Kidney (tissue), 14 donors: ENCODE measurements around the gene RMI2. TPM values are rescaled to one million over a fixed set of nuclear protein-coding genes. Genes with fewer than 3 reads are reported as not detected.

Experiments used
- DNase-seq, 5 donors: peaks; one replicate each; pipeline ENCODE4 v3.0.0-alpha.2; 2013 to 2020
- FAIRE-seq: peaks from 2 replicates; lab custom pipeline; 2012; peaks lifted over from hg19 to GRCh38; lab: Jason Lieb, UNC
- H3K27ac ChIP-seq, 2 donors: one replicate each; pipeline ENCODE4 v1.7.0; 2013; ENCODE audit warnings: low read depth in 2 of 2, low read length in 2 of 2, inconsistent platforms in 1 of 2
- H3K27me3 ChIP-seq: one replicate; pipeline ENCODE4 v1.7.1; 2013; ENCODE audit warnings: low read length, inconsistent platforms; ENCODE audit not compliant: control insufficient read depth, insufficient read depth
- H3K36me3 ChIP-seq, 3 donors: one replicate each; pipeline versions ENCODE4 v1.7.0 to v1.7.1; 2013; ENCODE audit warnings: low read length in 3 of 3, control low read depth in 1 of 3, inconsistent platforms in 1 of 3; ENCODE audit not compliant: insufficient read depth in 3 of 3, control insufficient read depth in 2 of 3
- H3K4me1 ChIP-seq, 3 donors: one replicate each; pipeline versions ENCODE4 v1.7.0 to v1.7.1; 2013; ENCODE audit warnings: low read length in 3 of 3, inconsistent platforms in 1 of 3, low read depth in 1 of 3; ENCODE audit not compliant: control insufficient read depth in 2 of 3, insufficient read depth in 2 of 3
- H3K4me3 ChIP-seq, 3 donors: one replicate each; pipeline versions ENCODE4 v1.7.0 to v1.8.1; 2013; ENCODE audit warnings: low read length in 3 of 3, control low read depth in 1 of 3, inconsistent platforms in 1 of 3
- H3K9ac ChIP-seq, 3 donors: one replicate each; pipeline versions ENCODE4 v1.7.0 to v1.7.1; 2013; ENCODE audit warnings: low read length in 3 of 3, control low read depth in 1 of 3, inconsistent platforms in 1 of 3
- H3K9me3 ChIP-seq, 3 donors: one replicate each; pipeline versions ENCODE4 v1.7.0 to v1.7.1; 2013; ENCODE audit warnings: low read length in 3 of 3, control low read depth in 1 of 3, inconsistent platforms in 1 of 3; ENCODE audit not compliant: control insufficient read depth in 2 of 3, insufficient read depth in 1 of 3
- intact Hi-C: fragments of 100-400 bp; cut with DNase I; formaldehyde crosslinking; loops from one replicate; pipeline ENCODE4 v1.11.1; 2022
- polyA plus RNA-seq: library from polyadenylated mRNA; stranded (reverse); fragments of 350-450 nt; fragmentation: Illumina TruSeq; extraction: RNeasy Lipid Tissue Mini Kit (QIAGEN cat#74804); gene quantifications from one replicate; pipeline ENCODE4 v1.2.3, GENCODE V29; 2014; ENCODE audit warnings: low read depth, low replicate concordance; ENCODE audit not compliant: insufficient read depth
- total RNA-seq: library from RNA; stranded (reverse); fragmentation: NEBNext Ultra II Directional; extraction: Animal tissue kit (Norgen Biotek cat#: 25700); gene quantifications from one replicate; pipeline ENCODE4 v1.2.1, GENCODE V29; 2021
- TF ChIP-seq, protein P1 (sequence below): IDR thresholded peaks from 3 replicates; pipeline ENCODE4 v1.5.1; 2012; ENCODE audit warnings: mild to moderate bottlenecking, moderate library complexity, borderline replicate concordance; ENCODE audit not compliant: insufficient read depth; ENCODE audit errors: extremely low read depth
- donor health status: control.
- donor health status: control.
- donor health status: control.
- donor health status: control.
- donor health status: control.
- donor health status: DM: yes; HTN: yes; CAD: no.
- donor health status: Normal renal cell carcinoma (clear cell type).

Gene RMI2
- total and polyA plus RNA-seq, 2 donors from 2014 or later: 4.6 to 5.2 TPM

- intact Hi-C loops: loop anchor here (10.0 kb wide), 1 partner anchor 425 kb away; no protein-coding TSS in a partner anchor
Measured at GRCh38 chr16:11389631-11390565, 44.6 kb downstream of the RMI2 start.

GRCh38 chr16:11390573-11391495 lies 45.6 kb downstream of the RMI2 start:
- no peak for FAIRE-seq
- intact Hi-C loops: loop anchor here (10.0 kb wide), 1 partner anchor 424 kb away; no protein-coding TSS in a partner anchor

More at GRCh38 chr16:11389631-11390565, 44.6 kb downstream of the RMI2 start:
- Histone ChIP-seq H3K9me3 (no peaks in the 10 kb centered on the region), H3K27ac (no peak overlapping the region), H3K9ac (no peak overlapping the region), H3K36me3 (no peaks in the 10 kb centered on the region), H3K4me1 (peaks cover 0 to 6% (median 0%) of the 10 kb centered on the region in 3 donors), H3K4me3 (no peak overlapping the region), H3K27me3 (no peaks in the 10 kb centered on the region)
- no peak for FAIRE-seq
- TF ChIP-seq, protein P1, sequence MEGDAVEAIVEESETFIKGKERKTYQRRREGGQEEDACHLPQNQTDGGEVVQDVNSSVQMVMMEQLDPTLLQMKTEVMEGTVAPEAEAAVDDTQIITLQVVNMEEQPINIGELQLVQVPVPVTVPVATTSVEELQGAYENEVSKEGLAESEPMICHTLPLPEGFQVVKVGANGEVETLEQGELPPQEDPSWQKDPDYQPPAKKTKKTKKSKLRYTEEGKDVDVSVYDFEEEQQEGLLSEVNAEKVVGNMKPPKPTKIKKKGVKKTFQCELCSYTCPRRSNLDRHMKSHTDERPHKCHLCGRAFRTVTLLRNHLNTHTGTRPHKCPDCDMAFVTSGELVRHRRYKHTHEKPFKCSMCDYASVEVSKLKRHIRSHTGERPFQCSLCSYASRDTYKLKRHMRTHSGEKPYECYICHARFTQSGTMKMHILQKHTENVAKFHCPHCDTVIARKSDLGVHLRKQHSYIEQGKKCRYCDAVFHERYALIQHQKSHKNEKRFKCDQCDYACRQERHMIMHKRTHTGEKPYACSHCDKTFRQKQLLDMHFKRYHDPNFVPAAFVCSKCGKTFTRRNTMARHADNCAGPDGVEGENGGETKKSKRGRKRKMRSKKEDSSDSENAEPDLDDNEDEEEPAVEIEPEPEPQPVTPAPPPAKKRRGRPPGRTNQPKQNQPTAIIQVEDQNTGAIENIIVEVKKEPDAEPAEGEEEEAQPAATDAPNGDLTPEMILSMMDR: no peak
- peak in 1 of 5 donors; percentile 47 for DNase-seq

DNA sequence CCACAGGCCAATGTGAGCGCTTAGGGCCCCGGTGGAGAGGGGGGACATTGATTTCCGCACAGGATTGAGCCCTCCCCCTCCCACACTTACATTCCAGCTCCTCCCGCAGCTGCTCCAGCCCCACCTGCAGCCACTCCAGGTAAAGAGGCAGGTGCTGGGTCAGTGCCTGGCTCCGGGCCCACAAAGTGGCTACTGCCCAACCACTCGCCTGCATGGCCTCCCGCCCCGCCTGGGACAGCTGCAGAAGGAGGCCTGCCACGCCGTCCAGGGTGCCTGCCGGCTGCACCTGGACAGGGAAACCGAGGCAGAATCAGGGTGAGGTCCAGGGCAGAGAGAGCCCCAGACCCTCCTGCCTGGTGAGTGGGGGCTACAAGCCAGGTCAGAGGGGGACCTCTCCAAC lies 46.3 kb downstream of the RMI2 start:
- no peaks in the 10 kb centered on the region for H3K9me3 ChIP-seq
- H3K27ac ChIP-seq: no peak overlapping the region
- H3K4me3 ChIP-seq: no peak overlapping the region
- H3K36me3 ChIP-seq: no peaks in the 10 kb centered on the region
- DNase-seq: peak in 3 of 5 donors; percentile 48 to 85 (median 61)
- TF ChIP-seq, protein P1: no peak
- intact Hi-C loops: loop anchor here (10.0 kb wide), 1 partner anchor 423 kb away; no protein-coding TSS in a partner anchor
- peaks cover 0 to 6% (median 0%) of the 10 kb centered on the region in 3 donors for H3K4me1 ChIP-seq
- H3K27me3 ChIP-seq: no peaks in the 10 kb centered on the region
- FAIRE-seq: no peak
- no peak overlapping the region for H3K9ac ChIP-seq

More at GRCh38 chr16:11390573-11391495, 45.6 kb downstream of the RMI2 start:
- no peaks in the 10 kb centered on the region for H3K27me3 ChIP-seq
- no peaks in the 10 kb centered on the region for H3K9me3 ChIP-seq
- no peak overlapping the region for H3K4me3 ChIP-seq
- DNase-seq: peak; percentile 54 to 88 (median 79)
- H3K36me3 ChIP-seq: no peaks in the 10 kb centered on the region
- no peak overlapping the region for H3K27ac ChIP-seq
- H3K9ac ChIP-seq: no peak overlapping the region
- TF ChIP-seq, protein P1: no peak
- H3K4me1 ChIP-seq: peaks cover 0 to 6% (median 0%) of the 10 kb centered on the region in 3 donors
